ENCODE measurements around the gene PPIH. TPM values are rescaled to one million over a fixed set of nuclear protein-coding genes. Genes with fewer than 3 reads are reported as not detected.

The PPIH gene
- total and polyA plus RNA-seq, 2 of the 13 experiments (the other 11 are each of a cell fraction or from before 2014, with no cell fraction given), result 29.9 to 72.6 TPM

DNA sequence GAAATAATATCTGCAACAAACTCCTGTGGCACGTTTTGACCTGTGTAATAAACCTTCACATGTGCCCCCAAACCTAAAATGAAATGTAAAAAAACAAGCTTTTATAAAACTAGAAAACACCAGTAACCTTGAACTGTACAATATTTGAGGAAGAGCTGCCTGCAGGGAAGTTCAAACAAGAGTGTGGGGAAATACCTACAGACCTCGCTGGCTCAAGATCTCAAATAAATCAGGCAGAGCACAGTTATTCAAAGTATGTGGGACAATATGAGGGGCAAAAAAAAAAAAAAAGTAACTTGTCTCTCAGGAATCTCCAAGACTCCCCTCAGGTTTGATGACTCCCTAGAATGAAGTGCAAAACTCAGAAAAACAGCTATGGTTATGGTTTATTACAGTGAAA lies 37.9 kb upstream of the PPIH start (continued):
- TF ChIP-seq PCBP1 (IDR thresholded peaks at IDR 0.05; ENCODE audit: borderline replicate concordance, low read depth, low read length) (no peak), SP4 (CRISPR knock-in tag; IDR thresholded peaks at IDR 0.05) (no peak), MEF2D (CRISPR knock-in tag; IDR thresholded peaks at IDR 0.05) (no peak), ZNF567 (CRISPR knock-in tag; IDR thresholded peaks at IDR 0.05; ENCODE audit: borderline replicate concordance) (no peak), ZNF292 (CRISPR knock-in tag; IDR thresholded peaks at IDR 0.05; ENCODE audit: borderline replicate concordance, low read depth) (no peak), ZSCAN29 (CRISPR knock-in tag; conservative IDR thresholded peaks at IDR 0.05) (no peak), ZNF749 (CRISPR knock-in tag; IDR thresholded peaks at IDR 0.05; ENCODE audit: borderline replicate concordance) (no peak), NFIC (IDR thresholded peaks at IDR 0.05; ENCODE audit: low read length) (0 out of 2 replicates have a peak, but pooled peaks have one; percentile 44), ZBTB4 (CRISPR knock-in tag; IDR thresholded peaks at IDR 0.05; ENCODE audit: borderline replicate concordance) (no peak), RBAK (CRISPR knock-in tag; IDR thresholded peaks at IDR 0.05) (no peak), CREB1 (IDR thresholded peaks at IDR 0.05) (no peak), CREB1 (CRISPR knock-in tag; IDR thresholded peaks at IDR 0.05) (0 out of 2 replicates have a peak, but pooled peaks have one; percentile 31), TEAD3 (CRISPR knock-in tag; optimal IDR thresholded peaks at IDR 0.05; ENCODE audit: borderline replicate concordance) (peak; percentile 65), ARID2 (CRISPR knock-in tag; IDR thresholded peaks at IDR 0.05; ENCODE audit: borderline replicate concordance) (no peak), SALL1 (CRISPR knock-in tag; IDR thresholded peaks at IDR 0.05) (peak; percentile 20; the same call in 1 of the 2 replicates), SOX5 (CRISPR knock-in tag; IDR thresholded peaks at IDR 0.05; ENCODE audit: borderline replicate concordance) (no peak)
- TF ChIP-seq, protein P1, sequence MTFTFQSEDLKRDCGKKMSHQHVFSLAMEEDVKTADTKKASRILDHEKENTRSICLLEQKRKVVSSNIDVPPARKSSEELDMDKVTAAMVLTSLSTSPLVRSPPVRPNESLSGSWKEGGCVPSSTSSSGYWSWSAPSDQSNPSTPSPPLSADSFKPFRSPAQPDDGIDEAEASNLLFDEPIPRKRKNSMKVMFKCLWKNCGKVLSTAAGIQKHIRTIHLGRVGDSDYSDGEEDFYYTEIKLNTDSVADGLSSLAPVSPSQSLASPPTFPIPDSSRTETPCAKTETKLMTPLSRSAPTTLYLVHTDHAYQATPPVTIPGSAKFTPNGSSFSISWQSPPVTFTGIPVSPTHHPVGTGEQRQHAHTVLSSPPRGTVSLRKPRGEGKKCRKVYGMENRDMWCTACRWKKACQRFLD (CRISPR knock-in tag; IDR thresholded peaks at IDR 0.05; ENCODE audit: borderline replicate concordance), result no peak
- TF ChIP-seq, protein P2, sequence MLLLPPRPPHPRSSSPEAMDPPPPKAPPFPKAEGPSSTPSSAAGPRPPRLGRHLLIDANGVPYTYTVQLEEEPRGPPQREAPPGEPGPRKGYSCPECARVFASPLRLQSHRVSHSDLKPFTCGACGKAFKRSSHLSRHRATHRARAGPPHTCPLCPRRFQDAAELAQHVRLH (CRISPR knock-in tag; IDR thresholded peaks at IDR 0.05; ENCODE audit: borderline replicate concordance, low read depth), result no peak
- TF ChIP-seq, protein P3, sequence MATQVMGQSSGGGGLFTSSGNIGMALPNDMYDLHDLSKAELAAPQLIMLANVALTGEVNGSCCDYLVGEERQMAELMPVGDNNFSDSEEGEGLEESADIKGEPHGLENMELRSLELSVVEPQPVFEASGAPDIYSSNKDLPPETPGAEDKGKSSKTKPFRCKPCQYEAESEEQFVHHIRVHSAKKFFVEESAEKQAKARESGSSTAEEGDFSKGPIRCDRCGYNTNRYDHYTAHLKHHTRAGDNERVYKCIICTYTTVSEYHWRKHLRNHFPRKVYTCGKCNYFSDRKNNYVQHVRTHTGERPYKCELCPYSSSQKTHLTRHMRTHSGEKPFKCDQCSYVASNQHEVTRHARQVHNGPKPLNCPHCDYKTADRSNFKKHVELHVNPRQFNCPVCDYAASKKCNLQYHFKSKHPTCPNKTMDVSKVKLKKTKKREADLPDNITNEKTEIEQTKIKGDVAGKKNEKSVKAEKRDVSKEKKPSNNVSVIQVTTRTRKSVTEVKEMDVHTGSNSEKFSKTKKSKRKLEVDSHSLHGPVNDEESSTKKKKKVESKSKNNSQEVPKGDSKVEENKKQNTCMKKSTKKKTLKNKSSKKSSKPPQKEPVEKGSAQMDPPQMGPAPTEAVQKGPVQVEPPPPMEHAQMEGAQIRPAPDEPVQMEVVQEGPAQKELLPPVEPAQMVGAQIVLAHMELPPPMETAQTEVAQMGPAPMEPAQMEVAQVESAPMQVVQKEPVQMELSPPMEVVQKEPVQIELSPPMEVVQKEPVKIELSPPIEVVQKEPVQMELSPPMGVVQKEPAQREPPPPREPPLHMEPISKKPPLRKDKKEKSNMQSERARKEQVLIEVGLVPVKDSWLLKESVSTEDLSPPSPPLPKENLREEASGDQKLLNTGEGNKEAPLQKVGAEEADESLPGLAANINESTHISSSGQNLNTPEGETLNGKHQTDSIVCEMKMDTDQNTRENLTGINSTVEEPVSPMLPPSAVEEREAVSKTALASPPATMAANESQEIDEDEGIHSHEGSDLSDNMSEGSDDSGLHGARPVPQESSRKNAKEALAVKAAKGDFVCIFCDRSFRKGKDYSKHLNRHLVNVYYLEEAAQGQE (IDR thresholded peaks at IDR 0.05; ENCODE audit: borderline replicate concordance in 1 of 2, low read depth in 1 of 2, low read length in 2 of 2), result no peak
- TF ChIP-seq, protein P4, sequence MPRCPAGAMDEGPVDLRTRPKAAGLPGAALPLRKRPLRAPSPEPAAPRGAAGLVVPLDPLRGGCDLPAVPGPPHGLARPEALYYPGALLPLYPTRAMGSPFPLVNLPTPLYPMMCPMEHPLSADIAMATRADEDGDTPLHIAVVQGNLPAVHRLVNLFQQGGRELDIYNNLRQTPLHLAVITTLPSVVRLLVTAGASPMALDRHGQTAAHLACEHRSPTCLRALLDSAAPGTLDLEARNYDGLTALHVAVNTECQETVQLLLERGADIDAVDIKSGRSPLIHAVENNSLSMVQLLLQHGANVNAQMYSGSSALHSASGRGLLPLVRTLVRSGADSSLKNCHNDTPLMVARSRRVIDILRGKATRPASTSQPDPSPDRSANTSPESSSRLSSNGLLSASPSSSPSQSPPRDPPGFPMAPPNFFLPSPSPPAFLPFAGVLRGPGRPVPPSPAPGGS (CRISPR knock-in tag; IDR thresholded peaks at IDR 0.05), result no peak
